H9 (cell line): Measurements from ENCODE around the gene PIGK. TPM values are rescaled to one million over a fixed set of nuclear protein-coding genes. Genes with fewer than 3 reads are reported as not detected.

ENCODE experiments used
- DNase-seq: peaks from one replicate; pipeline ENCODE4 v3.0.0-alpha.2; 2017
- H2AFZ ChIP-seq: one replicate; pipeline ENCODE4 v1.6.1; 2013; ENCODE audit warnings: mild to moderate bottlenecking, low read length, control low read depth, moderate library complexity
- H2AK5ac ChIP-seq: 2 replicates; pipeline ENCODE4 v1.6.1; 2013; ENCODE audit warnings: low read length, control low read depth, mixed read lengths; ENCODE audit not compliant: insufficient read length
- H2BK120ac ChIP-seq: one replicate; pipeline ENCODE4 v1.6.1; 2013; ENCODE audit warnings: low read depth, mild to moderate bottlenecking, low read length, control low read depth, inconsistent platforms; ENCODE audit not compliant: poor library complexity, severe bottlenecking
- H2BK12ac ChIP-seq: 2 replicates; pipeline ENCODE4 v1.6.1; 2013; ENCODE audit warnings: low read length, control low read depth, mixed read lengths, low read depth; ENCODE audit not compliant: insufficient read length
- H2BK15ac ChIP-seq: 2 replicates; pipeline ENCODE4 v1.6.1; 2013; ENCODE audit warnings: low read depth, low read length, control low read depth
- H2BK20ac ChIP-seq: one replicate; pipeline ENCODE4 v1.6.1; 2013; ENCODE audit warnings: low read depth, mild to moderate bottlenecking, low read length, control low read depth, inconsistent platforms; ENCODE audit not compliant: poor library complexity, severe bottlenecking
- H2BK5ac ChIP-seq: 2 replicates; pipeline ENCODE4 v1.6.1; 2013; ENCODE audit warnings: low read length, control low read depth, mixed read lengths; ENCODE audit not compliant: insufficient read length
- H3K14ac ChIP-seq: 2 replicates; pipeline ENCODE4 v1.6.1; 2013; ENCODE audit warnings: low read length, control low read depth; ENCODE audit not compliant: insufficient read depth
- H3K18ac ChIP-seq: 2 replicates; pipeline ENCODE4 v1.6.1; 2013; ENCODE audit warnings: low read depth, mild to moderate bottlenecking, mixed read lengths, low read length, control low read depth; ENCODE audit not compliant: insufficient read length
- H3K23ac ChIP-seq: 2 replicates; pipeline ENCODE4 v1.6.1; 2013; ENCODE audit warnings: low read length, control low read depth, mixed read lengths, low read depth; ENCODE audit not compliant: insufficient read length
- H3K23me2 ChIP-seq: 2 replicates; pipeline ENCODE4 v1.6.1; 2013; ENCODE audit warnings: low read depth, mild to moderate bottlenecking, mixed read lengths, low read length, control low read depth; ENCODE audit not compliant: insufficient read length, poor library complexity, severe bottlenecking
- H3K27ac ChIP-seq: 2 replicates; pipeline ENCODE4 v1.5.1; 2013; ENCODE audit warnings: low read length, control low read depth, mixed read lengths, low read depth; ENCODE audit not compliant: insufficient read length
- H3K27me3 ChIP-seq: 2 replicates; pipeline ENCODE4 v1.6.1; 2013; ENCODE audit warnings: low read length, control low read depth, inconsistent platforms; ENCODE audit not compliant: insufficient read depth
- H3K4ac ChIP-seq: 2 replicates; pipeline ENCODE4 v1.6.1; 2013; ENCODE audit warnings: low read depth, mild to moderate bottlenecking, control low read depth, inconsistent platforms, low read length, moderate library complexity
- H3K4me1 ChIP-seq: 2 replicates; pipeline ENCODE4 v1.6.1; 2013; ENCODE audit warnings: low read length, control low read depth, inconsistent platforms; ENCODE audit not compliant: insufficient read depth
- H3K4me2 ChIP-seq: 2 replicates; pipeline ENCODE4 v1.6.1; 2013; ENCODE audit warnings: low read length, control low read depth, mixed read lengths; ENCODE audit not compliant: insufficient read length, insufficient read depth
- H3K56ac ChIP-seq: 2 replicates; pipeline ENCODE4 v1.6.1; 2013; ENCODE audit warnings: low read depth, mild to moderate bottlenecking, mixed read lengths, low read length, control low read depth; ENCODE audit not compliant: insufficient read length
- H3K79me1 ChIP-seq: 2 replicates; pipeline ENCODE4 v1.6.1; 2013; ENCODE audit warnings: low read depth, mild to moderate bottlenecking, moderate library complexity, low read length, control low read depth, inconsistent platforms; ENCODE audit not compliant: insufficient read depth, poor library complexity, severe bottlenecking
- H3K79me2 ChIP-seq: 2 replicates; pipeline ENCODE4 v1.6.1; 2013; ENCODE audit warnings: low read length, control low read depth, inconsistent platforms; ENCODE audit not compliant: insufficient read depth
- H3K9ac ChIP-seq: 2 replicates; pipeline ENCODE4 v1.6.1; 2013; ENCODE audit warnings: low read length, control low read depth, mixed read lengths; ENCODE audit not compliant: insufficient read length; ENCODE audit errors: extremely low read depth
- H3K9me3 ChIP-seq: one replicate; pipeline ENCODE4 v1.6.1; 2013; ENCODE audit warnings: low read depth, low read length, inconsistent platforms; ENCODE audit not compliant: control insufficient read depth
- H3T11ph ChIP-seq: one replicate; pipeline ENCODE4 v1.6.1; 2013; ENCODE audit warnings: mild to moderate bottlenecking, low read length, control low read depth, inconsistent platforms
- H4K20me1 ChIP-seq: one replicate; pipeline ENCODE4 v1.6.1; 2013; ENCODE audit not compliant: control insufficient read depth, insufficient read length, insufficient read depth
- H4K5ac ChIP-seq: 2 replicates; pipeline ENCODE4 v1.6.1; 2013; ENCODE audit warnings: low read depth, mild to moderate bottlenecking, mixed read lengths, low read length, control low read depth; ENCODE audit not compliant: insufficient read length
- H4K8ac ChIP-seq: replicated peaks from 2 replicates; pipeline ENCODE4 v1.6.1; 2013; ENCODE audit warnings: low read length, control low read depth, mixed read lengths, low read depth; ENCODE audit not compliant: insufficient read length
- H4K91ac ChIP-seq: 2 replicates; pipeline ENCODE4 v1.6.1; 2013; ENCODE audit warnings: low read depth, mild to moderate bottlenecking, moderate library complexity, mixed read lengths, low read length, control low read depth; ENCODE audit not compliant: insufficient read length
- H3K27ac Mint-ChIP-seq, 3 experiments: 2 replicates in 2 of 3; 3 replicates in 1 of 3; pipeline ENCODE4 v1.8.0; 2020 to 2021; ENCODE audit warnings: mixed read lengths in 3 of 3, mild to moderate bottlenecking in 1 of 3, moderate library complexity in 1 of 3
- H3K27me3 Mint-ChIP-seq: 2 replicates; pipeline ENCODE4 v1.8.0; 2021; ENCODE audit warnings: low read depth, mild to moderate bottlenecking, moderate library complexity, mixed read lengths
- H3K36me3 Mint-ChIP-seq, 3 experiments: 2 replicates in 2 of 3; 3 replicates in 1 of 3; pipeline ENCODE4 v1.8.0; 2020 to 2021; ENCODE audit warnings: low read depth in 3 of 3, mixed read lengths in 3 of 3; ENCODE audit not compliant: insufficient read depth in 1 of 3
- H3K4me1 Mint-ChIP-seq, 2 experiments: 2 replicates each; pipeline ENCODE4 v1.8.0; 2020; ENCODE audit warnings: mixed read lengths in 2 of 2
- H3K4me3 Mint-ChIP-seq, 2 experiments: 2 replicates in 1 of 2; 3 replicates in 1 of 2; pipeline ENCODE4 v1.8.0; 2020 to 2021; ENCODE audit warnings: mild to moderate bottlenecking in 2 of 2, mixed read lengths in 2 of 2, moderate library complexity in 1 of 2
- H3K9me3 Mint-ChIP-seq, 2 experiments: 2 replicates in 1 of 2; 3 replicates in 1 of 2; pipeline ENCODE4 v1.8.0; 2020; ENCODE audit warnings: mild to moderate bottlenecking in 2 of 2, mixed read lengths in 2 of 2, moderate library complexity in 1 of 2
- WGBS: extraction: QIAGEN DNeasy Blood & Tissue Kit; methylation state at CpG from one replicate; pipeline ENCODE4 v1.1.7; 2013; ENCODE audit warnings: missing lambda C conversion rate, low lambda C conversion rate, mixed read lengths; ENCODE audit not compliant: insufficient read length; ENCODE audit errors: extremely low coverage; 5-methylcytosine and 5-hydroxymethylcytosine counted together
- total RNA-seq: library from RNA; stranded (reverse); gene quantifications from 2 replicates; pipeline ENCODE4 v1.2.1, GENCODE V29; 2021
- TF ChIP-seq, protein P1 (sequence below): fragments of 200-600 bp; sonication (generic); conservative IDR thresholded peaks from 3 replicates; pipeline ENCODE4 v1.8.0; 2021; ENCODE audit warnings: antibody characterized with exemption, mild to moderate bottlenecking

The PIGK gene
- total RNA-seq, 1 experiment from 2014 or later: 22.1 TPM

DNA sequence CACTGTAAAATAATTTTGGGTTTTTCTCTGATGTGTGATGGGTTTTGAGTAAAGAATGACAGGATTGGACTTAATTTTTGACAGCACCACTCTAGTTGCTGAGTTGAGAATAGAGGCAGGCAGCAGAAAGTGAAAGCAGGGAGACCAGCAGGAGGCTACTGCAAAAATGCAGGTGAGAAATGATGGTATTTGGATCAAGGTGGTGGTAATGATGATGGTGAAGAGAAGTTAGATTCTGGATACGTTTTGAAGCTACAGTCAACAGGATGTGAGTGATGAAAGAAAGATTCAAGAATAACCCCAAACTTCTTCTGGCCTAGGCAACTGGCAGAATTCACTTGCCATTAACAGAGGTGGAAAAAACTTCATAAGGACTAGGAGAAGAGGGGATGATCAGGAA, 47.8 kb upstream of the PIGK start:
- no peak overlapping the region for H3T11ph ChIP-seq
- no peak for DNase-seq
- Mint-ChIP-seq H3K27ac (no peak overlapping the region), H3K4me3 (no peak overlapping the region), H3K9me3 (no peaks in the 10 kb centered on the region), H3K27me3 (peaks cover 26% of the 10 kb centered on the region), H3K4me1 (peaks cover 8 to 12% of the 10 kb centered on the region in 2 experiments), H3K36me3 (no peaks in the 10 kb centered on the region)
- H3K4ac ChIP-seq: no peak overlapping the region
- no peaks in the 10 kb centered on the region for H4K20me1 ChIP-seq
- no peaks in the 10 kb centered on the region for H3K79me1 ChIP-seq
- no peak overlapping the region for H2BK120ac ChIP-seq
- no peaks in the 10 kb centered on the region for H3K9me3 ChIP-seq
- no peak overlapping the region for H3K4me2 ChIP-seq
- no peak overlapping the region for H2AK5ac ChIP-seq
- H2BK12ac ChIP-seq: no peak overlapping the region
- H2BK20ac ChIP-seq: no peak overlapping the region
- no peak overlapping the region for H3K27ac ChIP-seq
- no peaks in the 10 kb centered on the region for H3K79me2 ChIP-seq
- no peak overlapping the region for H4K5ac ChIP-seq
- H3K23ac ChIP-seq: no peak overlapping the region
- H2AFZ ChIP-seq: no peak overlapping the region
- H3K18ac ChIP-seq: no peak overlapping the region
- H4K91ac ChIP-seq: no peak overlapping the region
- no peak overlapping the region for H3K56ac ChIP-seq
- no peak overlapping the region for H2BK5ac ChIP-seq
- H3K9ac ChIP-seq: no peak overlapping the region
- no peak overlapping the region for H3K14ac ChIP-seq
- no CpG with 5 or more reads among the region's 1 CpG for WGBS
- H2BK15ac ChIP-seq: no peak overlapping the region
- peaks cover 4% of the 10 kb centered on the region; the same call in 1 of the 2 replicates for H3K27me3 ChIP-seq
- no peaks in the 10 kb centered on the region for H3K23me2 ChIP-seq
- H4K8ac ChIP-seq: no peak overlapping the region
- H3K4me1 ChIP-seq: no peaks in the 10 kb centered on the region; the same call in 1 of the 2 replicates
- TF ChIP-seq, protein P1, sequence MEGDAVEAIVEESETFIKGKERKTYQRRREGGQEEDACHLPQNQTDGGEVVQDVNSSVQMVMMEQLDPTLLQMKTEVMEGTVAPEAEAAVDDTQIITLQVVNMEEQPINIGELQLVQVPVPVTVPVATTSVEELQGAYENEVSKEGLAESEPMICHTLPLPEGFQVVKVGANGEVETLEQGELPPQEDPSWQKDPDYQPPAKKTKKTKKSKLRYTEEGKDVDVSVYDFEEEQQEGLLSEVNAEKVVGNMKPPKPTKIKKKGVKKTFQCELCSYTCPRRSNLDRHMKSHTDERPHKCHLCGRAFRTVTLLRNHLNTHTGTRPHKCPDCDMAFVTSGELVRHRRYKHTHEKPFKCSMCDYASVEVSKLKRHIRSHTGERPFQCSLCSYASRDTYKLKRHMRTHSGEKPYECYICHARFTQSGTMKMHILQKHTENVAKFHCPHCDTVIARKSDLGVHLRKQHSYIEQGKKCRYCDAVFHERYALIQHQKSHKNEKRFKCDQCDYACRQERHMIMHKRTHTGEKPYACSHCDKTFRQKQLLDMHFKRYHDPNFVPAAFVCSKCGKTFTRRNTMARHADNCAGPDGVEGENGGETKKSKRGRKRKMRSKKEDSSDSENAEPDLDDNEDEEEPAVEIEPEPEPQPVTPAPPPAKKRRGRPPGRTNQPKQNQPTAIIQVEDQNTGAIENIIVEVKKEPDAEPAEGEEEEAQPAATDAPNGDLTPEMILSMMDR: no peak
